HEK293 (cell line): Measurements from ENCODE around the gene FRMPD4.

Experiments
- CTCF ChIA-PET: fragments of 350-600 bp; formaldehyde crosslinking; extraction: SDS; loops from one replicate; lab custom pipeline; 2021; ENCODE audit warnings: antibody characterized with exemption; lab: Yijun Ruan, JAX
- POLR2A ChIA-PET: fragments of 300-600 bp; formaldehyde crosslinking; extraction: SDS; loops from one replicate; lab custom pipeline; 2020; ENCODE audit warnings: antibody characterized with exemption, inconsistent platforms; lab: Yijun Ruan, JAX
- H3K27ac ChIP-seq: fragments of 200-500 bp; sonication (Bioruptor generic); 2 replicates; pipeline ENCODE4 v1.5.1; 2014; ENCODE audit warnings: low read depth, low read length, control low read depth, inconsistent platforms; ENCODE audit errors: extremely low read depth
- H3K36me3 ChIP-seq, 2 experiments: fragments of 200-500 bp in 1 of 2; sonication (Bioruptor generic) in 1 of 2; 1 replicate in 1 of 2; 2 replicates in 1 of 2; pipeline ENCODE4 v1.5.1; 2014 to 2017; ENCODE audit warnings: inconsistent platforms in 2 of 2, low read length in 2 of 2; ENCODE audit not compliant: control insufficient read depth in 2 of 2, insufficient read depth in 1 of 2
- H3K4me1 ChIP-seq: fragments of 200-500 bp; sonication (Bioruptor generic); 2 replicates; pipeline ENCODE4 v1.5.1; 2014; ENCODE audit warnings: mild to moderate bottlenecking, low read length, inconsistent platforms; ENCODE audit not compliant: control insufficient read depth, insufficient read depth
- H3K4me3 ChIP-seq: 2 replicates; pipeline ENCODE4 v1.5.1; 2011; ENCODE audit warnings: low read depth, mild to moderate bottlenecking, control low read depth, low read length, moderate library complexity
- H3K9me3 ChIP-seq: fragments of 200-500 bp; sonication (Bioruptor generic); 2 replicates; pipeline ENCODE4 v1.5.1; 2014; ENCODE audit warnings: low read depth, low read length, inconsistent platforms; ENCODE audit not compliant: control insufficient read depth, insufficient read depth
- CTCF ChIP-seq: fragments of 450-650 bp; formaldehyde crosslinking; IDR thresholded peaks from 2 replicates; pipeline ENCODE4 v1.5.1; 2016; ENCODE audit warnings: missing biosample characterization, missing genetic modification characterization
- FEZF1 ChIP-seq: fragments of 450-650 bp; formaldehyde crosslinking; IDR thresholded peaks from 2 replicates; pipeline ENCODE4 v1.5.1; 2016; ENCODE audit warnings: missing biosample characterization, missing genetic modification characterization
- GFI1B ChIP-seq: fragments of 450-650 bp; formaldehyde crosslinking; IDR thresholded peaks from 2 replicates; pipeline ENCODE4 v1.5.1; 2016; ENCODE audit warnings: missing biosample characterization, missing genetic modification characterization
- HOXA7 ChIP-seq: sonication (generic); formaldehyde crosslinking; IDR thresholded peaks from 2 replicates; pipeline ENCODE4 v1.8.1; 2022; ENCODE audit warnings: missing genetic modification reagents, borderline replicate concordance
- HOXC10 ChIP-seq: sonication (generic); formaldehyde crosslinking; IDR thresholded peaks from 2 replicates; pipeline ENCODE4 v1.8.1; 2023; ENCODE audit warnings: mild to moderate bottlenecking, missing genetic modification reagents
- INSM2 ChIP-seq: fragments of 450-650 bp; formaldehyde crosslinking; IDR thresholded peaks from 2 replicates; pipeline ENCODE4 v1.5.1; 2016; ENCODE audit warnings: missing biosample characterization, missing genetic modification characterization
- OSR2 ChIP-seq: fragments of 450-650 bp; formaldehyde crosslinking; IDR thresholded peaks from 2 replicates; pipeline ENCODE4 v1.5.1; 2016; ENCODE audit warnings: missing biosample characterization, missing genetic modification characterization
- OVOL3 ChIP-seq: fragments of 450-650 bp; formaldehyde crosslinking; IDR thresholded peaks from 2 replicates; pipeline ENCODE4 v1.5.1; 2016; ENCODE audit warnings: missing biosample characterization, missing genetic modification characterization
- SP2 ChIP-seq: fragments of 450-650 bp; formaldehyde crosslinking; IDR thresholded peaks from 2 replicates; pipeline ENCODE4 v1.5.1; 2016; ENCODE audit warnings: missing biosample characterization, missing genetic modification characterization
- YY2 ChIP-seq: fragments of 450-650 bp; formaldehyde crosslinking; IDR thresholded peaks from 2 replicates; pipeline ENCODE4 v1.5.1; 2016; ENCODE audit warnings: missing biosample characterization, missing genetic modification characterization
- ZBTB8A ChIP-seq: fragments of 450-650 bp; formaldehyde crosslinking; IDR thresholded peaks from 2 replicates; pipeline ENCODE4 v1.5.1; 2016; ENCODE audit warnings: missing biosample characterization, missing genetic modification characterization
- ZFHX2 ChIP-seq: fragments of 450-650 bp; formaldehyde crosslinking; conservative IDR thresholded peaks from 2 replicates; pipeline ENCODE4 v1.5.1; 2016; ENCODE audit warnings: missing biosample characterization, missing genetic modification characterization
- ZIC2 ChIP-seq: fragments of 450-650 bp; formaldehyde crosslinking; IDR thresholded peaks from 2 replicates; pipeline ENCODE4 v1.5.1; 2016; ENCODE audit warnings: missing biosample characterization, missing genetic modification characterization
- ZNF10 ChIP-seq: fragments of 450-650 bp; formaldehyde crosslinking; IDR thresholded peaks from 2 replicates; pipeline ENCODE4 v1.5.1; 2017; ENCODE audit warnings: missing biosample characterization, missing genetic modification characterization
- ZNF155 ChIP-seq: fragments of 450-650 bp; formaldehyde crosslinking; IDR thresholded peaks from 2 replicates; pipeline ENCODE4 v1.5.1; 2016; ENCODE audit warnings: missing biosample characterization, missing genetic modification characterization
- ZNF175 ChIP-seq: fragments of 450-650 bp; formaldehyde crosslinking; IDR thresholded peaks from 2 replicates; pipeline ENCODE4 v1.5.1; 2016; ENCODE audit warnings: missing biosample characterization, missing genetic modification characterization
- ZNF18 ChIP-seq: fragments of 450-650 bp; formaldehyde crosslinking; IDR thresholded peaks from 2 replicates; pipeline ENCODE4 v1.5.1; 2016; ENCODE audit warnings: missing biosample characterization, missing genetic modification characterization
- ZNF2 ChIP-seq: fragments of 450-650 bp; formaldehyde crosslinking; IDR thresholded peaks from 2 replicates; pipeline ENCODE4 v1.5.1; 2016; ENCODE audit warnings: missing biosample characterization, missing genetic modification characterization
- ZNF280D ChIP-seq: fragments of 450-650 bp; formaldehyde crosslinking; IDR thresholded peaks from 2 replicates; pipeline ENCODE4 v1.5.1; 2016; ENCODE audit warnings: missing biosample characterization, missing genetic modification characterization
- ZNF335 ChIP-seq: fragments of 450-650 bp; formaldehyde crosslinking; conservative IDR thresholded peaks from 2 replicates; pipeline ENCODE4 v1.5.1; 2016; ENCODE audit warnings: missing biosample characterization, missing genetic modification characterization
- ZNF473 ChIP-seq: fragments of 450-650 bp; formaldehyde crosslinking; IDR thresholded peaks from 2 replicates; pipeline ENCODE4 v1.5.1; 2017; ENCODE audit warnings: missing biosample characterization, missing genetic modification characterization
- ZNF488 ChIP-seq: fragments of 450-650 bp; formaldehyde crosslinking; IDR thresholded peaks from 2 replicates; pipeline ENCODE4 v1.5.1; 2016; ENCODE audit warnings: missing biosample characterization, missing genetic modification characterization
- ZNF529 ChIP-seq: fragments of 450-650 bp; formaldehyde crosslinking; IDR thresholded peaks from 2 replicates; pipeline ENCODE4 v1.5.1; 2017; ENCODE audit warnings: missing genetic modification characterization, missing biosample characterization; ENCODE audit not compliant: insufficient replicate concordance
- ZNF555 ChIP-seq: fragments of 450-650 bp; formaldehyde crosslinking; conservative IDR thresholded peaks from 2 replicates; pipeline ENCODE4 v1.5.1; 2017; ENCODE audit warnings: missing biosample characterization, mild to moderate bottlenecking, missing genetic modification characterization, inconsistent platforms
- ZNF561 ChIP-seq: fragments of 450-650 bp; IDR thresholded peaks from 2 replicates; pipeline ENCODE4 v1.5.1; 2018; ENCODE audit warnings: missing biosample characterization, missing genetic modification characterization, borderline replicate concordance
- ZNF580 ChIP-seq: fragments of 450-650 bp; formaldehyde crosslinking; IDR thresholded peaks from 2 replicates; pipeline ENCODE4 v1.5.1; 2016; ENCODE audit warnings: missing biosample characterization, missing genetic modification characterization
- ZNF621 ChIP-seq: fragments of 450-650 bp; formaldehyde crosslinking; IDR thresholded peaks from 2 replicates; pipeline ENCODE4 v1.5.1; 2017; ENCODE audit warnings: missing biosample characterization, missing genetic modification characterization
- ZNF629 ChIP-seq: fragments of 450-650 bp; formaldehyde crosslinking; IDR thresholded peaks from 2 replicates; pipeline ENCODE4 v1.5.1; 2017; ENCODE audit warnings: missing biosample characterization, missing genetic modification characterization
- ZNF830 ChIP-seq: fragments of 450-650 bp; IDR thresholded peaks from 2 replicates; pipeline ENCODE4 v1.5.0; 2018; ENCODE audit warnings: missing biosample characterization, missing genetic modification characterization, low read depth, mild to moderate bottlenecking, moderate library complexity

Gene FRMPD4

GRCh38 chrX:12425496-12425895 lies 287.2 kb downstream of the FRMPD4 start (continued):
- TF ChIP-seq ZNF155 (tag by site-specific recombination) = no peak
- TF ChIP-seq ZBTB8A = no peak
- TF ChIP-seq ZNF335 (tag by site-specific recombination) = no peak
- TF ChIP-seq ZNF18 = no peak

GRCh38 chrX:12426420-12426819 lies 288.1 kb downstream of the FRMPD4 start:
- POLR2A ChIA-PET = no interaction called here
- CTCF ChIA-PET = interaction anchor here (0.6 to 0.7 kb wide), 2 partner anchors 9 to 187 kb away, joined by 3 read pairs; no protein-coding TSS in a partner anchor
- no peak overlapping the region for H3K4me3 ChIP-seq
- H3K4me1 ChIP-seq = no peaks in the 10 kb centered on the region
- no peaks in the 10 kb centered on the region for H3K36me3 ChIP-seq
- H3K27ac ChIP-seq = no peak overlapping the region
- H3K9me3 ChIP-seq = no peaks in the 10 kb centered on the region
- no peak for TF ChIP-seq ZNF629 (tag by site-specific recombination)
- no peak for TF ChIP-seq ZNF555 (tag by site-specific recombination)
- TF ChIP-seq CTCF (tag by site-specific recombination) = no peak
- no peak for TF ChIP-seq ZNF2 (tag by site-specific recombination)
- no peak for TF ChIP-seq ZNF473 (tag by site-specific recombination)
- TF ChIP-seq FEZF1 (tag by site-specific recombination) = no peak
- TF ChIP-seq ZNF830 (tag by site-specific recombination) = no peak
- TF ChIP-seq ZNF280D (tag by site-specific recombination) = no peak
- no peak for TF ChIP-seq GFI1B (tag by site-specific recombination)
- no peak for TF ChIP-seq OVOL3 (tag by site-specific recombination)
- no peak for TF ChIP-seq ZNF580 (tag by site-specific recombination)
- TF ChIP-seq ZFHX2 (tag by site-specific recombination) = peak; percentile 80
- TF ChIP-seq HOXC10 (CRISPR knock-in tag) = no peak
- TF ChIP-seq ZIC2 (tag by site-specific recombination) = no peak
- TF ChIP-seq ZNF155 (tag by site-specific recombination) = no peak
- peak; percentile 33; the same call in 1 of the 2 replicates for TF ChIP-seq OSR2 (tag by site-specific recombination)
- no peak for TF ChIP-seq ZNF529 (tag by site-specific recombination)
- TF ChIP-seq ZNF175 (tag by site-specific recombination) = no peak
- no peak for TF ChIP-seq INSM2 (tag by site-specific recombination)
- TF ChIP-seq ZNF488 (tag by site-specific recombination) = no peak
- TF ChIP-seq ZNF10 (tag by site-specific recombination) = no peak
- peak; percentile 18; the same call in 1 of the 2 replicates for TF ChIP-seq YY2 (tag by site-specific recombination)
- TF ChIP-seq HOXA7 (CRISPR knock-in tag) = no peak
- TF ChIP-seq ZNF621 (tag by site-specific recombination) = no peak
- TF ChIP-seq ZNF561 (tag by site-specific recombination) = no peak
- TF ChIP-seq SP2 = no peak
